Measurements from ENCODE around the gene LRRC8E.

DNA sequence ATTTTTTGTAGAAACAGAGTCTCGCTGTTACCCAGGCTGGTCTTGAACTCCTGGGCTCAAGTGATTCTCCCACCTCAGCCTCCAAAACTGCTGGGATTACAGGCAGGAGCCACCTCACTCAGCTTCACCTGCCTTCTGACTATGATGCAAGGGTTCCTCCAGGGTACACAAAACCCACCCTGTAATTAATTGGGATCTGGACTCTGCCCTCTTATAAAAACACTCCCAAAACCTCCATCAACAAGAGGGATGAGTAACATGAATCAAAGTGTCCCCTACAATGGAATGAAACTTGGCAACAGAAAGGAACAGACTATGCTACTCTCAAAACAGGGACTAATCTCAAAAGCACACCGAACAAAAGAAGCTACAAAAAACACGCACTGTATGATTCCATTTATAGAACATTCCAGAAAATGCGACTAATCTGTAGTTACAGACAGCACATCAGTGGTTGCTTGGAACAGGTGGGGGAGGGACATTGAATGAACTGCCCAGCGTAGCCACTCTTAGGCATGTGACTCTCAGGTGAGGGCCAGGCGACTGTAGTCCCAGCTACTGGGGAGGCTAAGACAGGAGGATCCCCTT lies 11.0 kb upstream of the LRRC8E start:
- TF ChIP-seq POLR2AphosphoS5 (IDR thresholded peaks at IDR 0.05; ENCODE audit: borderline replicate concordance, low read depth, low read length), result no peak
- TF ChIP-seq EZH2 (IDR thresholded peaks at IDR 0.05), result no peak
